IMR-90 (cell line): Measurements from ENCODE around the gene ARNT2. TPM values are rescaled to one million over a fixed set of nuclear protein-coding genes. Genes with fewer than 3 reads are reported as not detected.

ENCODE experiments used
- ATAC-seq: fragments of 200-7000 bp; cut with Tn5 transposase; 2 replicates; pipeline ENCODE4 v1.9.1; 2020; ENCODE audit warnings: low read depth, mild to moderate bottlenecking, moderate library complexity
- BruUV-seq: library from RNA; stranded (reverse); fragments of 400-500 nt; replicated peaks from 2 replicates; lab custom pipeline; 2021; lab: Mats Ljungman, UMichigan
- CTCF ChIA-PET: fragments of 300-600 bp; formaldehyde crosslinking; extraction: SDS; loops from one replicate; lab custom pipeline; 2021; ENCODE audit warnings: antibody characterized with exemption; lab: Yijun Ruan, JAX
- POLR2A ChIA-PET: fragments of 300-600 bp; sonication (Branson Sonifier 250); formaldehyde crosslinking; loops from one replicate; lab custom pipeline; 2022; ENCODE audit warnings: antibody characterized with exemption; ENCODE audit not compliant: unreplicated experiment; lab: Charles Lee
- DNase-seq: peaks from one replicate; pipeline ENCODE4 v3.0.0; 2013
- H2AFZ ChIP-seq: replicated peaks from 2 replicates; pipeline ENCODE3; 2013; ENCODE audit warnings: low read length, mild to moderate bottlenecking; ENCODE audit not compliant: poor library complexity
- H2AK5ac ChIP-seq: 2 replicates; pipeline ENCODE4 v1.6.1; 2013; ENCODE audit warnings: low read depth, low read length, inconsistent platforms
- H2AK9ac ChIP-seq: replicated peaks from 2 replicates; pipeline ENCODE3; 2013; ENCODE audit warnings: mild to moderate bottlenecking, low read depth, low read length, moderate library complexity; ENCODE audit not compliant: poor library complexity
- H2BK120ac ChIP-seq: 2 replicates; pipeline ENCODE4 v1.6.1; 2013; ENCODE audit warnings: low read depth, low read length, inconsistent platforms
- H2BK15ac ChIP-seq: 3 replicates; pipeline ENCODE4 v1.6.1; 2013; ENCODE audit warnings: low read depth, low read length, inconsistent platforms
- H2BK20ac ChIP-seq: 2 replicates; pipeline ENCODE4 v1.6.1; 2013; ENCODE audit warnings: low read depth, mild to moderate bottlenecking, inconsistent platforms, low read length, moderate library complexity
- H2BK5ac ChIP-seq: 2 replicates; pipeline ENCODE4 v1.6.1; 2013; ENCODE audit warnings: mild to moderate bottlenecking, low read depth, low read length, inconsistent platforms; ENCODE audit not compliant: poor library complexity, severe bottlenecking
- H3K14ac ChIP-seq: replicated peaks from 2 replicates; pipeline ENCODE4 v1.6.1; 2013; ENCODE audit warnings: low read depth, low read length, inconsistent platforms
- H3K18ac ChIP-seq: 2 replicates; pipeline ENCODE4 v1.6.1; 2013; ENCODE audit warnings: low read depth, low read length, control low read depth
- H3K23ac ChIP-seq: 2 replicates; pipeline ENCODE4 v1.6.1; 2013; ENCODE audit warnings: low read depth, low read length, inconsistent platforms
- H3K27ac ChIP-seq: 2 replicates; pipeline ENCODE4 v1.5.1; 2013; ENCODE audit warnings: mild to moderate bottlenecking, control low read depth, low read length; ENCODE audit not compliant: insufficient read depth
- H3K27me3 ChIP-seq: 2 replicates; pipeline ENCODE4 v1.6.1; 2013; ENCODE audit warnings: low read length; ENCODE audit not compliant: control insufficient read depth, insufficient read depth
- H3K36me3 ChIP-seq: 2 replicates; pipeline ENCODE4 v1.6.1; 2013; ENCODE audit warnings: low read length, mixed read lengths; ENCODE audit not compliant: control insufficient read depth, insufficient read depth
- H3K4ac ChIP-seq: 2 replicates; pipeline ENCODE4 v1.6.1; 2013; ENCODE audit warnings: low read depth, low read length, inconsistent platforms
- H3K4me1 ChIP-seq: 2 replicates; pipeline ENCODE4 v1.6.1; 2013; ENCODE audit warnings: low read length, mixed read lengths; ENCODE audit not compliant: control insufficient read depth, insufficient read depth
- H3K4me2 ChIP-seq: 2 replicates; pipeline ENCODE4 v1.6.1; 2013; ENCODE audit warnings: low read depth, mild to moderate bottlenecking, control low read depth, low read length, moderate library complexity
- H3K4me3 ChIP-seq: 2 replicates; pipeline ENCODE4 v1.5.1; 2013; ENCODE audit warnings: low read depth, mild to moderate bottlenecking, control low read depth, low read length, moderate library complexity; ENCODE audit not compliant: insufficient read depth
- H3K56ac ChIP-seq: 2 replicates; pipeline ENCODE4 v1.6.1; 2013; ENCODE audit warnings: low read length, inconsistent platforms; ENCODE audit not compliant: insufficient read depth; ENCODE audit errors: extremely low read depth
- H3K79me1 ChIP-seq, 2 experiments: 2 replicates each; pipeline ENCODE4 v1.6.1; 2013; ENCODE audit warnings: low read length in 2 of 2, inconsistent platforms in 1 of 2, low read depth in 1 of 2
- H3K9ac ChIP-seq: 2 replicates; pipeline ENCODE4 v1.6.1; 2013; ENCODE audit warnings: low read depth, low read length, control low read depth
- H3K9me1 ChIP-seq: 2 replicates; pipeline ENCODE4 v1.6.1; 2013; ENCODE audit warnings: low read length, inconsistent platforms; ENCODE audit not compliant: insufficient read depth
- H3K9me3 ChIP-seq: 2 replicates; pipeline ENCODE4 v1.6.1; 2013; ENCODE audit warnings: low read length; ENCODE audit not compliant: control insufficient read depth, insufficient read depth
- H4K20me1 ChIP-seq: 2 replicates; pipeline ENCODE4 v1.6.1; 2013; ENCODE audit warnings: low read length, inconsistent platforms; ENCODE audit not compliant: insufficient read depth
- H4K5ac ChIP-seq: 2 replicates; pipeline ENCODE4 v1.6.1; 2013; ENCODE audit warnings: mild to moderate bottlenecking, low read depth, low read length, control low read depth
- H4K8ac ChIP-seq, 2 experiments: 2 replicates each; pipeline ENCODE4 v1.6.1; 2013; ENCODE audit warnings: low read depth in 2 of 2, low read length in 2 of 2, control low read depth in 1 of 2, inconsistent platforms in 1 of 2
- H4K91ac ChIP-seq: 2 replicates; pipeline ENCODE4 v1.6.1; 2013; ENCODE audit warnings: low read depth, low read length, inconsistent platforms; ENCODE audit not compliant: insufficient read depth
- BHLHE40 ChIP-seq: fragments of 150-350 bp; IDR thresholded peaks from 2 replicates; pipeline ENCODE4 v1.6.1; 2016; ENCODE audit warnings: mild to moderate bottlenecking, low read depth, low read length
- CEBPB ChIP-seq: IDR thresholded peaks from 2 replicates; pipeline ENCODE4 v1.6.1; 2012; ENCODE audit warnings: low read depth, low read length, improper control_type of control experiment
- ELK1 ChIP-seq: fragments of 150-350 bp; IDR thresholded peaks from 2 replicates; pipeline ENCODE4 v1.6.1; 2016; ENCODE audit warnings: low read depth, mild to moderate bottlenecking, low read length, moderate library complexity, borderline replicate concordance
- MXI1 ChIP-seq: IDR thresholded peaks from 2 replicates; pipeline ENCODE4 v1.6.1; 2012; ENCODE audit warnings: low read depth, mild to moderate bottlenecking, low read length, moderate library complexity, borderline replicate concordance
- POLR2A ChIP-seq: IDR thresholded peaks from 2 replicates; pipeline ENCODE4 v1.6.1; 2012; ENCODE audit warnings: mild to moderate bottlenecking, low read depth, low read length
- RCOR1 ChIP-seq: IDR thresholded peaks from 2 replicates; pipeline ENCODE4 v1.6.1; 2012; ENCODE audit warnings: mild to moderate bottlenecking, low read length, improper control_type of control experiment; ENCODE audit not compliant: insufficient replicate concordance
- WGBS, 2 experiments: methylation state at CpG; one replicate each; pipeline versions ENCODE4 v1.1.5 to v1.1.7; 2013; ENCODE audit warnings: missing lambda C conversion rate in 2 of 2; ENCODE audit not compliant: insufficient read length in 1 of 2; ENCODE audit errors: extremely low coverage in 2 of 2; 5-methylcytosine and 5-hydroxymethylcytosine counted together
- dilution Hi-C: fragments of 300-500 bp; cut with HindIII; formaldehyde crosslinking; loops from one replicate; pipeline ENCODE4 v1.14.3; 2018; ENCODE audit warnings: low sequenced_read_pairs; ENCODE audit not compliant: unreplicated experiment
- in situ Hi-C: fragments of 300-500 bp; cut with MboI; formaldehyde crosslinking; loops from 3 replicates; pipeline ENCODE4 v1.14.3; 2019; ENCODE audit warnings: low sequenced_read_pairs, inconsistent platforms, mixed read lengths
- intact Hi-C: fragments of 100-400 bp; cut with micrococcal nuclease; formaldehyde crosslinking; loops from 2 replicates; pipeline ENCODE4 v1.10.0; 2022
- polyA plus RNA-seq, 3 experiments: library from polyadenylated mRNA; depleted of rRNA; stranded (reverse); fragments of >200 nt; gene quantifications; 2 replicates each; pipeline ENCODE4 v1.2.3, GENCODE V29; 2012; ENCODE audit warnings: low replicate concordance in 1 of 3
- total RNA-seq: library from RNA; depleted of rRNA; stranded (reverse); fragments of >200 nt; gene quantifications from 2 replicates; pipeline ENCODE4 v1.2.3, GENCODE V29; 2012

ARNT2 gene
- total and polyA plus RNA-seq, 2 of the 4 experiments (the other 2 are of a cell fraction), result 18.2 to 19.0 TPM

- no peak for TF ChIP-seq ELK1
Measured at GRCh38 chr15:80591938-80592825, 188.0 kb downstream of the ARNT2 start (continued).

- POLR2A ChIA-PET, result no interaction called here
- Histone ChIP-seq H3K4me3 (no peak overlapping the region), H2BK120ac (0 out of 2 replicates have a peak overlapping the region, but pooled peaks have one; percentile 2), H2BK15ac (no peak overlapping the region), H2AFZ (no peak overlapping the region), H2AK5ac (peak overlapping the region; percentile 59; the same call in 1 of the 2 replicates), H2AK9ac (no peak overlapping the region), H3K27me3 (no peaks in the 10 kb centered on the region), H3K23ac (no peak overlapping the region), H3K4me2 (no peak overlapping the region), H4K91ac (peak overlapping the region; percentile 5; the same call in 1 of the 2 replicates), H3K9me1 (peaks cover 26% of the 10 kb centered on the region), H3K27ac (no peak overlapping the region), H3K79me1 (peaks cover 0 to 15% of the 10 kb centered on the region in 2 experiments; a peak in 3 of 4 replicates), H4K5ac (no peak overlapping the region), H4K20me1 (no peaks in the 10 kb centered on the region), H2BK20ac (no peak overlapping the region), H3K9ac (no peak overlapping the region), H4K8ac (no peak overlapping the region), H3K4me1 (peaks cover 23% of the 10 kb centered on the region), H3K56ac (no peak overlapping the region), H3K4ac (peak overlapping the region; percentile 71; the same call in 1 of the 2 replicates), H3K36me3 (peaks cover 38% of the 10 kb centered on the region), H3K18ac (no peak overlapping the region), H3K9me3 (peaks cover 2% of the 10 kb centered on the region; the same call in 1 of the 2 replicates), H2BK5ac (no peak overlapping the region), H3K14ac (no peak overlapping the region)
- no peak for TF ChIP-seq ELK1
- no peak for TF ChIP-seq MXI1
- TF ChIP-seq CEBPB, result no peak
- TF ChIP-seq BHLHE40, result no peak
- TF ChIP-seq POLR2A, result no peak
- TF ChIP-seq RCOR1, result no peak
- in situ Hi-C loops, result no loop called here
- DNase-seq, result no peak
- BruUV-seq, result no TSS peak
- WGBS, 2 experiments, result 100% methylated on average over 2 of the region's 13 CpGs; no CpG with 5 or more reads in 1 of the 2 experiments
- no peak for ATAC-seq
- CTCF ChIA-PET, result no interaction called here
- intact Hi-C loops, result no loop called here
- dilution Hi-C loops, result no loop called here
Measured at GRCh38 chr15:80593486-80594030, 189.4 kb downstream of the ARNT2 start.
